Heart left ventricle (tissue), 16 donors: ENCODE results near the gene NBPF3. TPM values are rescaled to one million over a fixed set of nuclear protein-coding genes. Genes with fewer than 3 reads are reported as not detected.

Experiments
- ATAC-seq, 4 donors: fragments of 200-7000 bp; cut with Tn5 transposase; one replicate each; pipeline ENCODE4 v1.9.1; 2020 to 2022; ENCODE audit warnings: moderate library complexity in 4 of 4, mild to moderate bottlenecking in 3 of 4, moderate number of reproducible peaks in 1 of 4
- DNase-seq, 5 donors: peaks; one replicate each; pipeline ENCODE4 v3.0.0-alpha.2; 2020
- H3K27ac ChIP-seq, 12 donors: fragments of 200-600 bp; sonication (generic) in 4 of 12; one replicate each; pipeline versions ENCODE4 v1.5.0 to v1.8.0; 2016 to 2022; ENCODE audit warnings: mild to moderate bottlenecking in 2 of 12
- H3K27me3 ChIP-seq, 9 donors: fragments of 200-600 bp; sonication (generic) in 2 of 9; one replicate each; pipeline versions ENCODE4 v1.5.1 to v1.8.0; 2016 to 2022; ENCODE audit warnings: mild to moderate bottlenecking in 3 of 9
- H3K36me3 ChIP-seq, 9 donors: fragments of 200-600 bp; sonication (generic) in 2 of 9; one replicate each; pipeline versions ENCODE4 v1.5.0 to v1.8.0; 2018 to 2022; ENCODE audit warnings: mild to moderate bottlenecking in 2 of 9
- H3K4me1 ChIP-seq, 12 donors: fragments of 200-600 bp; sonication (generic) in 4 of 12; one replicate each; pipeline versions ENCODE4 v1.5.0 to v1.8.0; 2016 to 2022; ENCODE audit warnings: mild to moderate bottlenecking in 3 of 12
- H3K4me3 ChIP-seq, 12 donors: fragments of 200-600 bp; sonication (generic) in 4 of 12; one replicate each; pipeline versions ENCODE4 v1.5.0 to v1.8.0; 2017 to 2022; ENCODE audit warnings: mild to moderate bottlenecking in 9 of 12, moderate library complexity in 4 of 12
- H3K9me3 ChIP-seq, 12 donors: fragments of 200-600 bp; sonication (generic) in 4 of 12; one replicate each; pipeline versions ENCODE4 v1.5.0 to v1.8.0; 2016 to 2022; ENCODE audit warnings: mild to moderate bottlenecking in 1 of 12
- CTCF ChIP-seq, 12 donors: fragments of 200-600 bp; sonication (generic) in 4 of 12; IDR thresholded peaks; one replicate each; pipeline versions ENCODE4 v1.5.0 to v1.8.0; 2018 to 2022; ENCODE audit warnings: antibody characterized with exemption in 12 of 12, mild to moderate bottlenecking in 5 of 12
- POLR2A ChIP-seq, 2 donors: fragments of 450-650 bp; IDR thresholded peaks; one replicate each; pipeline ENCODE4 v1.6.1; 2017; ENCODE audit warnings: antibody characterized with exemption in 2 of 2, mild to moderate bottlenecking in 2 of 2, moderate library complexity in 2 of 2
- WGBS, 4 donors: extraction: QIAGEN DNeasy Blood & Tissue Kit in 2 of 4; methylation state at CpG; one replicate each; pipeline versions ENCODE4 v1.1.5 to v1.1.7; 2013 to 2018; 5-methylcytosine and 5-hydroxymethylcytosine counted together
- intact Hi-C, 10 donors: fragments of 100-400 bp; cut with DNase I; formaldehyde crosslinking; loops; one replicate each; pipeline versions ENCODE4 v1.11.1 to v1.14.2; 2022
- polyA plus RNA-seq, 2 donors: library from polyadenylated mRNA; stranded (reverse); fragments of 200-250 nt; gene quantifications; one replicate each; pipeline ENCODE4 v1.2.3, GENCODE V29; 2013
- total RNA-seq, 9 donors: library from RNA; depleted of rRNA in 2 of 9; stranded (reverse); fragments of >200 nt in 2 of 9; fragmentation: NEBNext Ultra II Directional in 3 of 9; extraction: Animal tissue kit (Norgen Biotek cat#: 25700) in 3 of 9; gene quantifications; one replicate each; pipeline versions ENCODE4 v1.1.0 to v1.2.4, GENCODE V29; 2016 to 2023
- donor health status: ischemic (EF 13 %, LVEDD 7.1; RV severe dilation, severe dysfunction).
- donor health status: healthy with polysubstance abuse.
- donor health status: DM: no; HTN: yes; CAD: no.
- donor health status: DM: no; HTN: no; CAD: no.
- donor health status: ischemic (EF 25% LVEDD 6.9; RV normal size, moderate dysfunction).
- donor health status: ischemic (EF 25% LVEDD 5.7; RV mildly dilated, moderate dysfunction).
- donor health status: healthy.
- donor health status: DM: yes; HTN: yes; CAD: no.
- donor health status: ischemic (EF 35%, LVEDD 5.7; RV mildly dilated, moderate dysfunction).
- donor health status: nonischemic (EF 11% LVEDD 7.7; RV severe dilation, severe dysfunction).
- donor health status: DM: yes; HTN: yes; CAD: no.
- donor health status: PGD.
- donor health status: ischemic (EF 29% LVEDD 5.4; RV normal size, mild dysfunction).
- donor health status: nonischemic (EF 23%, LVEDD 6.1; RV moderate dilation, normal function).

Gene NBPF3
- total and polyA plus RNA-seq, 11 donors = 1.1 to 7.3 (median 4.0) TPM

- 70 to 82% (median 79%) methylated on average over 7 of the region's 7 CpGs for WGBS, 4 donors
- ATAC-seq = no peak
These were observed 90.6 kb downstream of the NBPF3 start for GRCh38 chr1:21530368-21531016.

GRCh38 chr1:21531241-21531640, 91.3 kb downstream of the NBPF3 start:
- intact Hi-C loops = loop anchor here in 1 of 10 donors (10.0 kb wide), 1 partner anchor 124 kb away; no protein-coding TSS in a partner anchor
- no peaks in the 10 kb centered on the region for H3K9me3 ChIP-seq
- peaks cover 0 to 4% (median 0%) of the 10 kb centered on the region in 9 donors for H3K27me3 ChIP-seq
- no peak overlapping the region for H3K27ac ChIP-seq
- H3K4me1 ChIP-seq = peaks cover 0 to 14% (median 6%) of the 10 kb centered on the region in 12 donors
- no peaks in the 10 kb centered on the region for H3K36me3 ChIP-seq
- WGBS, 4 donors = 94 to 100% (median 97%) methylated on average over 5 of the region's 5 CpGs
- no peak for DNase-seq
- H3K4me3 ChIP-seq = no peak overlapping the region
- TF ChIP-seq CTCF (IDR thresholded peaks at IDR 0.05) = no peak
- no peak for TF ChIP-seq POLR2A (IDR thresholded peaks at IDR 0.05)
- no peak for ATAC-seq

More at GRCh38 chr1:21530368-21531016, 90.6 kb downstream of the NBPF3 start:
- H3K27me3 ChIP-seq = no peaks in the 10 kb centered on the region
- TF ChIP-seq CTCF (IDR thresholded peaks at IDR 0.05) (no peak), POLR2A (IDR thresholded peaks at IDR 0.05) (no peak)
- no peaks in the 10 kb centered on the region for H3K36me3 ChIP-seq
- H3K4me1 ChIP-seq = peaks cover 0 to 10% (median 0%) of the 10 kb centered on the region in 12 donors
- no peak overlapping the region for H3K4me3 ChIP-seq
- intact Hi-C loops = loop anchor here in 1 of 10 donors (10.0 kb wide), 1 partner anchor 124 kb away; no protein-coding TSS in a partner anchor
- H3K27ac ChIP-seq = no peak overlapping the region
- H3K9me3 ChIP-seq = no peaks in the 10 kb centered on the region
- DNase-seq = no peak

- no peak overlapping the region for H3K27ac ChIP-seq
- H3K27me3 ChIP-seq = peaks cover 0 to 4% (median 0%) of the 10 kb centered on the region in 9 donors
- peaks cover 0 to 23% (median 12%) of the 10 kb centered on the region in 12 donors for H3K4me1 ChIP-seq
- DNase-seq (peak in 1 of 5 donors; percentile 0), ATAC-seq (no peak)
- H3K9me3 ChIP-seq = no peaks in the 10 kb centered on the region
- 67 to 78% (median 75%) methylated on average over 3 of the region's 3 CpGs for WGBS, 4 donors
- intact Hi-C loops = loop anchor here in 1 of 10 donors (10.0 kb wide), 1 partner anchor 122 kb away; no protein-coding TSS in a partner anchor
- no peak overlapping the region for H3K4me3 ChIP-seq
- H3K36me3 ChIP-seq = no peaks in the 10 kb centered on the region
- TF ChIP-seq CTCF (IDR thresholded peaks at IDR 0.05) = no peak
- no peak for TF ChIP-seq POLR2A (IDR thresholded peaks at IDR 0.05)
These were observed 92.6 kb downstream of the NBPF3 start for GRCh38 chr1:21532496-21532895.

- H3K27me3 ChIP-seq = peaks cover 0 to 4% (median 0%) of the 10 kb centered on the region in 9 donors
- H3K4me1 ChIP-seq = peaks cover 2 to 28% (median 18%) of the 10 kb centered on the region in 12 donors
- no peak overlapping the region for H3K27ac ChIP-seq
- TF ChIP-seq POLR2A (IDR thresholded peaks at IDR 0.05) = no peak
- TF ChIP-seq CTCF (IDR thresholded peaks at IDR 0.05) = no peak
- DNase-seq (no peak), ATAC-seq (no peak)
- H3K9me3 ChIP-seq = no peaks in the 10 kb centered on the region
- intact Hi-C loops = loop anchor here in 1 of 10 donors (10.0 kb wide), 1 partner anchor 122 kb away; no protein-coding TSS in a partner anchor
- H3K4me3 ChIP-seq = no peak overlapping the region
- no peaks in the 10 kb centered on the region for H3K36me3 ChIP-seq
- 86 to 93% (median 89%) methylated on average over 4 of the region's 4 CpGs for WGBS, 4 donors
These were observed 93.1 kb downstream of the NBPF3 start for GRCh38 chr1:21532992-21533534.
